GM12801 (cell line): ENCODE measurements around the gene UTP14C.

ENCODE experiments used
- TF ChIP-seq, protein P1 (sequence below): IDR thresholded peaks from one replicate; pipeline ENCODE4 v1.5.1; 2011; ENCODE audit warnings: control low read depth; ENCODE audit not compliant: insufficient read length; ENCODE audit errors: extremely low read depth

UTP14C gene, protein sequence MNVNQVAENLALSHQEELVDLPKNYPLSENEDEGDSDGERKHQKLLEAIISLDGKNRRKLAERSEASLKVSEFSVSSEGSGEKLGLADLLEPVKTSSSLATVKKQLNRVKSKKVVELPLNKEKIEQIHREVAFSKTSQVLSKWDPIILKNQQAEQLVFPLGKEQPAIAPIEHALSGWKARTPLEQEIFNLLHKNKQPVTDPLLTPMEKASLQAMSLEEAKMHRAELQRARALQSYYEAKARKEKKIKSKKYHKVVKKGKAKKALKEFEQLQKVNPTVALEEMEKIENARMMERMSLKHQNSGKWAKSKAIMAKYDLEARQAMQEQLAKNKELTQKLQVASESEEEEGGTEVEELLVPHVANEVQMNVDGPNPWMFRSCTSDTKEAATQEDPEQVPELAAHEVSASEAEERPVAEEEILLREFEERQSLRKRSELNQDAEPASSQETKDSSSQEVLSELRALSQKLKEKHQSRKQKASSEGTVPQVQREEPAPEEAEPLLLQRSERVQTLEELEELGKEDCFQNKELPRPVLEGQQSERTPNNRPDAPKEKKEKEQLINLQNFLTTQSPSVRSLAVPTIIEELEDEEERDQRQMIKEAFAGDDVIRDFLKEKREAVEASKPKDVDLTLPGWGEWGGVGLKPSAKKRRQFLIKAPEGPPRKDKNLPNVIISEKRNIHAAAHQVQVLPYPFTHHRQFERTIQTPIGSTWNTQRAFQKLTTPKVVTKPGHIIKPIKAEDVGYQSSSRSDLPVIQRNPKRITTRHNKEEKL

DNA sequence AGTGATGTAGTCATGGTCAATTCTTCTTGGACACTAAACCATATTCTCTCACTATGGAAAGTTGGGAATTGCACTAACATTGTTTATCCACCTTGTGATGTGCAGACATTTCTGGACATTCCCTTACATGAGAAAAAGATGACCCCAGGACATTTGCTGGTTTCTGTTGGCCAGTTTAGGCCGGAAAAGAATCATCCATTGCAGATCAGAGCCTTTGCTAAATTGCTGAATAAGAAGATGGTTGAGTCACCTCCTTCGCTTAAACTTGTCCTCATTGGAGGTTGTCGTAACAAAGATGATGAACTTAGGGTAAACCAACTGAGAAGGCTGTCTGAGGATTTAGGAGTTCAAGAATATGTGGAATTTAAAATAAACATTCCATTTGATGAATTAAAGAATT lies at the start of gene UTP14C:
Gene UTP14C (plus strand): TSS at position 211 of the 400 bp plus-strand sequence. CDS start 4,114 bp downstream, outside the sequence.
- TF ChIP-seq, protein P1, sequence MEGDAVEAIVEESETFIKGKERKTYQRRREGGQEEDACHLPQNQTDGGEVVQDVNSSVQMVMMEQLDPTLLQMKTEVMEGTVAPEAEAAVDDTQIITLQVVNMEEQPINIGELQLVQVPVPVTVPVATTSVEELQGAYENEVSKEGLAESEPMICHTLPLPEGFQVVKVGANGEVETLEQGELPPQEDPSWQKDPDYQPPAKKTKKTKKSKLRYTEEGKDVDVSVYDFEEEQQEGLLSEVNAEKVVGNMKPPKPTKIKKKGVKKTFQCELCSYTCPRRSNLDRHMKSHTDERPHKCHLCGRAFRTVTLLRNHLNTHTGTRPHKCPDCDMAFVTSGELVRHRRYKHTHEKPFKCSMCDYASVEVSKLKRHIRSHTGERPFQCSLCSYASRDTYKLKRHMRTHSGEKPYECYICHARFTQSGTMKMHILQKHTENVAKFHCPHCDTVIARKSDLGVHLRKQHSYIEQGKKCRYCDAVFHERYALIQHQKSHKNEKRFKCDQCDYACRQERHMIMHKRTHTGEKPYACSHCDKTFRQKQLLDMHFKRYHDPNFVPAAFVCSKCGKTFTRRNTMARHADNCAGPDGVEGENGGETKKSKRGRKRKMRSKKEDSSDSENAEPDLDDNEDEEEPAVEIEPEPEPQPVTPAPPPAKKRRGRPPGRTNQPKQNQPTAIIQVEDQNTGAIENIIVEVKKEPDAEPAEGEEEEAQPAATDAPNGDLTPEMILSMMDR: no peak

DNA sequence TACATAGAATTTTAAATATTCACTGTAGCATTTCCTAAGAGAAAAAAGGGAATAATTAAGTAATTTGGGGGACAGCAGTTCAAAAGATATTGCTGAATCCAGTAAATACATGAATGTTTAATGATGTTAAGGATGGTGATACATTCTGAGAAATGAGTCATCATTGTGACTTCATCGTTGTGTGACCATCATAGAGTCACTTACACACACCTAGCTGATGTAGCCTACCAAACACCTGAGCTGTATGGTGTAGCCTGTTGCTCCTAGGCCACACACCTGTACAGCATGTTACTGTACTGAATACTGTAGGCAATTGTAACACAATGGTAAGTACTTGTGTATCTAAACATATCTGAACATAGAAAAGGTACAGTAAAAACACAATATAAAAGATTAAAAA lies 48.1 kb upstream of the UTP14C start:
- TF ChIP-seq, protein P1: no peak

DNA sequence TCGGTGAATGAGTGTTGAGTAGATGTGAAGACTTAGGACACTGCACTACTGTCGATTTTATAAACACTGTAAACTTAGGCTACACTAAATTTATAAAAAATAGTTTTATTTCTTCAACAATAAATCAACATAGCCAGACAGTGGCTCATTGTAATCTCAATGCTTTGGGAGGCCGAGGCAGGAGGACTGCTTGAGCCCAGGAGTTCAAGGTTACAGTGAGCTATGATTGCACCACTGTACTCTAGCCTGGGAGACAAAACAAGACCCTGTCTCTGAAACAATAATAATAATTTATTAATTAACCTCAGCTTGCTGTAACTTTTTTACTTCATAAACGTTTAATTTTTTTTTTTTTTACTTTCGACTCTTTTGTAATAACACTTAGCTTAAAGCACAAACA lies 47.6 kb upstream of the UTP14C start:
- TF ChIP-seq, protein P1: no peak

DNA sequence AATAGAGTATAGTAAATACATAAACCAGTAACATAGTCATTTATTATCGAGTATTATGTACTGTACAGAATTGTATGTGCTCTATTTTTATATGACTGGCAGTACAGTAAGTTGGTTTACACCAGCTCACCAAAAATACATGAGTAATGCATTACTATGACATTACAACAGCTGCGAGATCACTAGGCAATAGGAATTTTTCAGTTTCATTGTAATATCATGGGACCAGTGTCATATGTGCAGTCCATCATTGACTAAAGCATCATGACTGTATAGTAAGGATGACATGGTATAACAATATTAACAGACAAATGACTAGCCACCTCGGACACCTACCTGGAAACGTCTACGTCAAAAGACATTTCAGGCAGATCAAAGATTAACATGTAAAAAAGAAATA lies 46.9 kb upstream of the UTP14C start:
- TF ChIP-seq, protein P1: no peak

DNA sequence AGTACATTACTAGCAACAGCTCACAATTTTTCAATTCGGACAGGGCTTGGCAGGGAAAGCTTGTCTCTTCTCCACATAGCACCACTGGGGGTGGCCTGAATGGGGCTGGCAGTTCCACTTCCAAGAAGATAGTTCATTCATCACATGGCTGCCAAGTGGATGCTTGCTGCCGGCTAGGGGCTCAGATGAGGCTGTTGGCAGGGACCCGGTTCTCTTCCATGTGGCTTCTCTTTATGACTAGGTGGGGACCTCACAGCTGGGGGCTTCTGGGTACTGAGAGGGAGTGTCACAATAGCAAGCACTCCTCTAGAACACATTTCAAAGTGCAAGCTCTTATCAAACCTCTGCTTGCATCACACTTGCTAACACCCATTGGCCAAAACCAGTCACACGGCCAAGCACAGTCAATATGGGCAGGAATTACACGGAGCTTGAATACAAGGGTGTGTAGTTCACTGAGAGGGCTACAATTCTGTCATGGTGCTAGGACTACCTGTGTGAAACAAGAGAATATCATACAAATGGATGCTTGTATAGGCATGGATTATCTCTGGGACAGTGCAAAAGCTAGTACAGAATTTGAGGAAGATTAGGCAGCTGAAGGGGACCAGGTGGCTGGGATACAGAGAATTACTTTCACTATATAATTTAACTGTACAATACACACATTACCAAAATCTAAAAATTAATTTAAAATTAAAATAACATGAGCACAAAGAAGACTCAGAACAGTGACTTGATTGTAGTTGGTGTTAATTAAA lies 45.5 kb upstream of the UTP14C start:
- TF ChIP-seq, protein P1: no peak

DNA sequence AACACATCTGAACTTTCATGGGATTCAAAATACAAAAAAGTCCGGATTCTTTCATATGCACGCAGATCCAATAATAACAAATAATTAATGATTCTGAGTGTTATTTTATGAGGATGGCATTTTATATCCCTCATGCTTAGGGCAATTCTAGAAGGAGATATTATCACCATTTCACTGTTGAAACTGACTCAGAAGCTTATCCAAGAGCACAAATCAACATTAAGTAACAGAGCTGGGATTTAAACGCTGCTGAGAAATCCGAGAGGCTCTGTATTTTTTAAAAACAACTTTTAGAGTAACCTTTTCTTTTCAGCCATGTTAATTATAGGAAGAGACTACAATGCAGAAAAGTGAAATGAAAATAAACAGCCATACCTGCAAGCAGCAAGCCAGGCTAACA lies 43.6 kb upstream of the UTP14C start:
- TF ChIP-seq, protein P1: no peak

DNA sequence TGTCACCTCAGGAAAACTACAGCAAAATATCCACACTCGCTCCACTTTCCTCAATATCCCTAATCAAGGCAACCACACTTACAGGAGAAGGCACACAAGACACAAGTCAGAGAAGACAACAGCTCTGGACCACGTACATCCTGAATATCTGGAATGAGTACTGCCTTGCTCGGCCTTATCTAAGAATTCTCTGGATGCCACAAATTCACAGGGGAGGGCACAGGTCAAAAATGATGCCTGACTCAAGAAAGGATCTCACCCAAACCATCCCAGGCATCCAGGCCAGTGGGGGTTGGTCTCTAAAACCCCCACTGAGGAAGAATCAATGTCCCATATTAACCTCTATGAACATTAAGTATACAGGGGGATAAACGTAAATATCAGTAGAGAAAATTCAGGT lies 43.1 kb upstream of the UTP14C start:
- TF ChIP-seq, protein P1: no peak
